ENCODE measurements around the gene SPTY2D1.
A peak's percentile ranks its signal among the peaks of the same experiment; 100 is the strongest.
"Not testable (repeated sequence)": the region's sequence is repeated elsewhere in the genome, so short reads cannot be mapped to it uniquely, and the experiment has no call there.

The SPTY2D1 gene

DNA sequence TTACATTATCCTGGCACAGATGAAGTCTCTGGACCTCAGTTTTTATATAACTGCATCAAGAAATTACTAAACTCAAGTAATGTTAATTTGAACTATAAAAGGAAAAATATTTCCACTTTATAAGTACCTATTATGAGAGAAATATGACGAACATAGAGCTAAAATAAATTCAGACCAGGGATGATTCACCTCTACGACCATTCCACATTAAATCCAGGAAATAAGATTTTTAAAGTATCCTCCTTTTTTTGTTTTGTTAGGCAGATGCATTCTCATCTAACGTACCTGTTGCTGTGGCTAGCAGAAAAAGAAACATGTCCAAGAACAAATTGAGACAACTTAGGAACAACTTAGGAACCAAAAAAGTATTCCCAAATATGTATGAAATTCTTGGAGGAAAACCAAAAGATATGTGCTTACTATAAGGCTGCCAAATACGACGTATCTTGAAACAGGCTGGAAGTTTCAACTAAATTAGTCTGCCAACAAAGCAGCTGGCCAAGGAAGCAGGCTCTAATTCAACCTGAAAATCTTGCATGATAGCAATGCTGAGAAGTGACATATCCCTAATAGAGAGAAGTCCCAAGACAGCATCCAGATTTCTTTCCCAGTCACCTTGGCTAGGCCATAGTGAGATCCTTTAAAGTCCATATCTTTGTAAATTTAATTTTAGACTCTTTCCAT is 15.7 kb downstream of the SPTY2D1 start:
- no peak for DNase-seq (ENCODE audit: low read depth in 4 of 4, low spot score in 1 of 4)

DNA sequence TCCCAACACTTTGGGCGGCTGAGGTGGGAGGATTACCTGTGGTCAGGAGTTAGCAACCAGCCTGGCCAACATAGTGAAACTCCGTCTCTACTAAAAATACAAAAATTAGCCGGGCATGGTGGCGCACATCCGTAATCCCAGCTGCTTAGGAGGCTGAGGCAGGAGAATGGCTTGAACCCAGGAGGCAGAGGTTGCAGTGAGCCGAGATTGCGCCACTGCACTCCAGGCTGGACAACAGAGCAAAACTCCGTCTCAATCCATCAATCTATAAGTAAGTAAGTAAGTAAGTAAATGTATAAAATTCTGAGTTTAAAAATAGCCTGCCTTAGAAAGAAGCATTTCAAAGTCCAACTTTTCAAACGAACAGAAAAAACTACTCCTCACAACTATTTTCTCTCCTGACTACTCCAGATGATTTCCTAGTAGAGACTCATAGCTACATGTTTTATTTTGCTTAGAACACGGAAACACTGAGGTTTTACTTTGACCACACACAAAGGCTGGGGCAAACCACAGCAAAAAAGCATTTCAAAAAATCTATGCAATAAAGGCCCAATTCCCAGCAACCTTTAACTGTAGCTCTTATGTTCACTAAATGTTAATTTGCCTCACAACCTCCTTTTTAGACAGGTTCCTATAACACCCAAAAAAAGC is 16.3 kb downstream of the SPTY2D1 start:
- DNase-seq (ENCODE audit: low read depth in 4 of 4, low spot score in 1 of 4) = no peak

- no peak for DNase-seq (ENCODE audit: low read depth in 4 of 4, low spot score in 1 of 4)
These were observed 18.3 kb downstream of the SPTY2D1 start for GRCh38 chr11:18615628-18616392.

GRCh38 chr11:18614667-18615066 is 19.5 kb downstream of the SPTY2D1 start:
- no peak for DNase-seq (ENCODE audit: low read depth in 4 of 4, low spot score in 1 of 4)

DNA sequence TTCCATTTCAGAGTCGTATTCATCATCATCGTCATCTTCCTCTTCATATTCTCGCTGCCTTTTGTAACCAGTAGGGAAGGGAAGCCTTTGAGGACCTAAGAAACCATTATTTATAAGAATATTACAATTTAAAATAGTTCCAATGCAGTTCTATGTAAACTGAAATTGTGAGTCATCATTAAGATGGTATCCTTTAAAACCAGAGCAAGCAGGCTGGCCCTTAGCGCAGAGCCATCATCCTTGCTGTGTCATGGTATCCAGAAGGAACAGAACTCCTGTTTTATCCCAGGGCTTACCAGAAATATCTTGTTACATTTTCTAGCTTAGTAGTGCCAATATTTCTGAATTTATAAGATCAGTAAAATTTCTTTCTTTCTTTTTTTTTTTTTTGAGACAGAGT is 21.7 kb downstream of the SPTY2D1 start:
- no peak for DNase-seq (ENCODE audit: low read depth in 4 of 4, low spot score in 1 of 4)

DNA sequence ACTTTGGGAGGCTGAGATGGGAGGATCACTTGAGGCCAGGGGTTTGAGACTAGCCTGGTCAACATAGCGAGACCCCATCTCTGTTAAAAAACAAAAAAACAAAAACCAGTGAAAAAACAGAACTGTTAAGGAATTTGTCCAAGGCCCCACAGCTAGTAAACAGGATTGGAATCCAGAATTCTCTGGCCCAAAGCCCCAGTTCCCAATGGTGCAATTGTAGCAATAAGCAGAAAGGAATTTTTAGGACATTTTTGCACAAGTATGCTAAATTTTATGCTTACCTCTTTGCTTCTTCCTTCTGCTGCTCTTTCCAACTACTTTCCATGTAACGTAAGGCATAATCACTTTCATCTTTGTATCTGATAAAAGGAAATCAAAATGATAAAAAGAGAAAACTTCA is 22.9 kb downstream of the SPTY2D1 start:
- DNase-seq (ENCODE audit: low read depth in 4 of 4, low spot score in 1 of 4) = no peak

- DNase-seq (ENCODE audit: low read depth in 4 of 4, low spot score in 1 of 4) = no peak
These were observed 25.8 kb downstream of the SPTY2D1 start for GRCh38 chr11:18608376-18608775.

- DNase-seq (ENCODE audit: low read depth in 4 of 4, low spot score in 1 of 4) = no peak
These were observed 33.1 kb downstream of the SPTY2D1 start for GRCh38 chr11:18600915-18601569.

DNA sequence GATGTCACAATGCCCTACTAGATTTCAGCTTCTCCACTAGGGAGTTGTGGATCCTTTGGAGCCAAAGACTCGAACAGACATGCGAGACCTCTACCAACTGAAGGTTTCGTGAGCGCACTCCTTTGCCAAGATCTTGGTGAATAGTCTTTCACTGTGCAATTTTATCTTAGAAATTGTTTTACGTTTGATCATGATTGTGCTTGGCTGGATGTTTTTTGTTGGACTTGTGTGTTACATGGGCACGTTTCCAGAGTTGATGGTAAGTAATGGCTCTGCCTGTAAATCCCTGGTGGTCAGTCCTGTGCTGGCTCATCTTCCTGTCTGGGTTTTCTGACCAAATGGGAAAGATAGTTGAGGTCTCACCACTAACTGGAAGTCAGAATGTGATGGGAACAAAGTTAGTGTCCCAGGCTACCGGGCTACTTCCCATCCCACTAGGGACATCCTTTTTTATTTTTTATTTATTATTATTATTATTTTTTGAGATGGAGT is 34.4 kb downstream of the SPTY2D1 start, which contains the start of gene MISFA:
TSS of gene MISFA (plus strand) at position 51 of the 492 bp plus-strand sequence. CDS start at position 191, 140 bp downstream.
- DNase-seq (ENCODE audit: low read depth in 4 of 4, low spot score in 1 of 4) = no peak

GRCh38 chr11:18594999-18595749 is 39.0 kb downstream of the SPTY2D1 start:
- DNase-seq (ENCODE audit: low read depth in 4 of 4, low spot score in 1 of 4) = no peak

DNA sequence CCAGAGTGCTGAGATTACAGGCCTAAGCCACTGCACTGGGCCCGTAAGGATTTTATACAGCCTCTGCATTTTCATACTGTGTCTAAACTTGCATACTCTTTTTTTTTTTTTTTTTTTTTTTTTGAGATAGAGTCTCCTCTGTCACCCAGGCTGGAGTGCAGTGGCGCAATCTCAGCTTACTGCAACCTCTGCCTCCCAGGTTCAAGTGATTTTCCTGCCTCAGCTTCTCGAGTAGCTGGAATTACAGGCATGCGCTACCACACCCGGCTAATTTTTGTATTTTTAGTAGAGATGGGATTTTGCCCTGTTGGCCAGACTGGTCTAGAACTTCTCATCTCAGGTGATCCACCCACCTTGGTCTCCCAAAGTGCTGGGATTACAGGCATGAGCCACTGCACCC is 40.1 kb downstream of the SPTY2D1 start:
- not testable (repeated sequence) for DNase-seq (ENCODE audit: low read depth in 4 of 4, low spot score in 1 of 4)

DNA sequence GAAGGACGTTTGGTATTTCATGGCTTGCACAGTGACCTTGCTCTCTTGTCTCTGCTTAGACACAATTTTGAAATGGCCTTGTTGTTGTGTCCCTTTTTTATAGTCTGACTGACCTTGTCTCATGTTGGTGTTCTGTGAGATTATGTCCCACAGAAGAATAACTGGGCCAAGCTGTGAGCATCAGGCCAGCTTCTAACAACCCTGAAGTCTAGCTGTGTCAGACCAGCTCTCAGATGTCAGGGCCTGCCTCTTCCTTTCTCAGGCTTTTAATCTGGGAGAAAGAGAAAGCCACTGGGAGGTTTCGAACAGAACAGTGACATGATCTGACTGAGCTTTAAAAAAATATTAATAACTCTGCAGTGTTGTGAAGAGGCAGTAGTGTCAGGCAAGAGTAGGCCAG is 43.6 kb downstream of the SPTY2D1 start:
- DNase-seq (ENCODE audit: low read depth in 4 of 4, low spot score in 1 of 4) = no peak

GRCh38 chr11:18588297-18589252 is 45.6 kb downstream of the SPTY2D1 start, which contains the start of gene UEVLD:
TSS of gene UEVLD (minus strand) at chr11:18588734. CDS start at chr11:18588654, 80 bp downstream.
- DNase-seq (ENCODE audit: low read depth in 4 of 4, low spot score in 1 of 4) = peak; percentile 17 to 68 (median 43)

DNA sequence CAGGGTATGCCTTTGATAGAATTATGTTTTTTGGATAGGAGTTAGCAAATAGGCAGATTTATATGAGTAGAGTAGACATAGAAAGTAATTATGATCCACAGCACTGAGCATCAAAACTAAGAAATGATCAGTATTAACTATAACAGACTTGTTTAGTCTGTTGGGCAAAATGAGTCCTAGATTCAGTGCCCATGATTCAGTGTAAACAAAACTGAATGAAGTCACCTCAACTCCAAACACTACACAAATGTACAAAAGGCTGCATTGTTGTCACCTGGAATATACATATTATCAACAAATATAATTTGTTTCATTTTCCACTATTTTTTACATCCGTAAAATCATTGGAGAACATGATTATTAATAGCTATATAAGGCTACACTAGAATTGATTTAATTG is 52.3 kb downstream of the SPTY2D1 start:
- no peak for DNase-seq (ENCODE audit: low read depth in 4 of 4, low spot score in 1 of 4)

DNA sequence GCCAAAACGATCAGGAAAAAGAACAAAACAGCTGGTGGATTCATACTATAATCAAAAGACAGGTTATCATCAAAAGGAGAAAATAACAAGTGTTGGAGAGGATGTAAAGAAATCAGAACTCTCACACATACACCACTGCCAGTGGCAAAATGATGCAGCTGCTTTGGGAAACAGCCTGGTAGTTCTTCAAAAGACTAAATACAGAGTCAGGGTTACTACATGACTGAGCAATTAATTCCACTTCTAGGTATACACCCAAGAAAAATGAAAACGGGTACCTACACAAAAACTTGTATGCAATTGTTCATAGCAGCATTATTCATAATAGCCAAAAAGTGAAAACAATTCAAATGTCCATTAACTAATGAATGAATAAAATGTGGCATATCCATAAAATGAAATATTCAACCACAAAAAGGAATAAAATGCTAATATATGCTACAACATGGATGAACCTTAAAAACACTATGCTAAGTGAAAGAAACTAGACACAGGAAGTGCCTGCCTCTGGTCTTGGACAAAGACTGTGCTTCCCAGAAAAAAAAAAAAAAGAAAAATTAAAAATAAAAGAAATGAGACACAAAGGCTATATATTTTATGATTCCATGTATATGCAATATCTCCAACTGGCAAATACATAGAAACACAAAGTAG is 53.9 kb downstream of the SPTY2D1 start:
- no peak for DNase-seq (ENCODE audit: low read depth in 4 of 4, low spot score in 1 of 4)

GRCh38 chr11:18578975-18579598 is 55.1 kb downstream of the SPTY2D1 start:
- no peak for DNase-seq (ENCODE audit: low read depth in 4 of 4, low spot score in 1 of 4)

- no peak for DNase-seq (ENCODE audit: low read depth in 4 of 4, low spot score in 1 of 4)
These were observed 58.8 kb downstream of the SPTY2D1 start for GRCh38 chr11:18575361-18575760.

DNA sequence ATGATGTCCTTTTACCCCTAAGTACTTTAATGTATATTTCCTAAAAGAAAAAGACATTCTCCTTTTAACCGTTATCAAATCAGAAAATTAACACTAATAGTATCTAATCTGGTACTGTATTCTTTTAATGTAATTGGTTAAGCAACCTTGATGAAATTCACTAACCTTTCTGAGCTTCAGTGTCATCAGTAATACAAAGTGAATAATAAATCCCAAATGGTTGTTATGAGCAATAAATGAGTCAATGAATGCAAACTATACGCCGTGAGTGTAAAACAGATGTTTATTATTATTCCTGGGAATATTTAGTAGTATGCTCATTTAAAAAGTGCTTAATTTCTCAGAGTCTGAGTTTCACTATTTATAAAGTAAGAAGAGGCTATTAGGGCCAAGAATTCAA is 67.1 kb downstream of the SPTY2D1 start:
- no peak for DNase-seq (ENCODE audit: low read depth in 4 of 4, low spot score in 1 of 4)

All from stimulated activated CD4-positive, alpha-beta T cell treated with anti-CD3 and anti-CD28 coated beads, Interleukin-1b, Interleukin-23, amount 100 ng/mL, for 24 hours (primary cell).